ENCODE data around the gene OR9G4. TPM values are rescaled to one million over a fixed set of nuclear protein-coding genes. Genes with fewer than 3 reads are reported as not detected.

The OR9G4 gene
- total and polyA plus RNA-seq, 2 of the 4 experiments (the other 2 are of a cell fraction), result not detected

- H3K9me3 ChIP-seq (ENCODE audit: control insufficient read depth, insufficient read depth, low read length), result peaks cover 14% of the 10 kb centered on the region
- no peak overlapping the region for H2BK120ac ChIP-seq (ENCODE audit: low read depth, low read length)
- no peak overlapping the region for H3K56ac ChIP-seq (ENCODE audit: extremely low read depth, insufficient read depth, low read length)
- H3K4me3 ChIP-seq (ENCODE audit: insufficient read depth, low read depth, low read length), result no peak overlapping the region
- H2AK9ac ChIP-seq (replicated peaks; ENCODE audit: low read depth, low read length, poor library complexity), result no peak overlapping the region
- ChIA-PET CTCF (no interaction called here), POLR2A (ENCODE audit: unreplicated experiment) (no interaction called here)
- dilution Hi-C loops (cut with HindIII; ENCODE audit: low sequenced_read_pairs, unreplicated experiment), result no loop called here
- no peak overlapping the region for H2BK5ac ChIP-seq (ENCODE audit: low read depth, low read length, poor library complexity, severe bottlenecking)
- no peak overlapping the region for H2AK5ac ChIP-seq (ENCODE audit: low read depth, low read length)
- H3K23ac ChIP-seq (ENCODE audit: low read depth, low read length), result no peak overlapping the region
- no peak overlapping the region for H3K4me2 ChIP-seq (ENCODE audit: low read depth, low read length)
- H2BK15ac ChIP-seq (ENCODE audit: low read depth, low read length), result no peak overlapping the region
- in situ Hi-C loops (cut with MboI; ENCODE audit: low sequenced_read_pairs), result no loop called here
- no peaks in the 10 kb centered on the region for H3K27me3 ChIP-seq (ENCODE audit: control insufficient read depth, insufficient read depth, low read length)
- H2AFZ ChIP-seq (replicated peaks; ENCODE audit: low read length, poor library complexity), result no peak overlapping the region
- WGBS, 2 experiments (ENCODE audit: extremely low coverage in 2 of 2, insufficient read length in 1 of 2), result 47% methylated on average over 3 of the region's 8 CpGs; no CpG with 5 or more reads in 1 of the 2 experiments
- H4K91ac ChIP-seq (ENCODE audit: insufficient read depth, low read depth, low read length), result no peak overlapping the region
- no peak overlapping the region for H3K14ac ChIP-seq (replicated peaks; ENCODE audit: low read depth, low read length)
- no peaks in the 10 kb centered on the region for H3K36me3 ChIP-seq (ENCODE audit: control insufficient read depth, insufficient read depth, low read length)
- intact Hi-C loops (cut with micrococcal nuclease), result loop anchor here (2.0 kb wide), 1 partner anchor 24 kb away; no protein-coding TSS in a partner anchor
- no peak overlapping the region for H3K9ac ChIP-seq (ENCODE audit: low read depth, low read length)
- no peaks in the 10 kb centered on the region for H3K4me1 ChIP-seq (ENCODE audit: control insufficient read depth, insufficient read depth, low read length)
- TF ChIP-seq USF2 (IDR thresholded peaks at IDR 0.05; ENCODE audit: low read depth, low read length) (no peak), CEBPB (IDR thresholded peaks at IDR 0.05; ENCODE audit: low read depth, low read length) (no peak), RAD21 (IDR thresholded peaks at IDR 0.05; ENCODE audit: low read length) (no peak), MAFK (IDR thresholded peaks at IDR 0.05; ENCODE audit: low read depth, low read length) (no peak), MXI1 (IDR thresholded peaks at IDR 0.05; ENCODE audit: borderline replicate concordance, low read depth, low read length) (no peak), CTCF (conservative IDR thresholded peaks at IDR 0.05; ENCODE audit: low read depth, low read length) (no peak), ELK1 (IDR thresholded peaks at IDR 0.05; ENCODE audit: borderline replicate concordance, low read depth, low read length) (no peak), SMC3 (IDR thresholded peaks at IDR 0.05; ENCODE audit: low read depth, low read length) (no peak), CHD1 (IDR thresholded peaks at IDR 0.05; ENCODE audit: low read depth, low read length) (no peak)
- no peaks in the 10 kb centered on the region for H3K9me1 ChIP-seq (ENCODE audit: insufficient read depth, low read length)
- no peak overlapping the region for H3K18ac ChIP-seq (ENCODE audit: low read depth, low read length)
- no peak overlapping the region for H3K27ac ChIP-seq (ENCODE audit: insufficient read depth, low read length)
- no peak overlapping the region for H4K5ac ChIP-seq (ENCODE audit: low read depth, low read length)
- H2BK20ac ChIP-seq (ENCODE audit: low read depth, low read length), result no peak overlapping the region
- BruUV-seq (replicated peaks), result no TSS peak
- DNase-seq (no peak), ATAC-seq (ENCODE audit: low read depth) (no peak)
- no peak overlapping the region for H3K4ac ChIP-seq (ENCODE audit: low read depth, low read length)
- no peaks in the 10 kb centered on the region for H3K79me1 ChIP-seq (ENCODE audit: low read depth in 1 of 2, low read length in 2 of 2)
- H4K8ac ChIP-seq (ENCODE audit: low read depth in 2 of 2, low read length in 2 of 2), result no peak overlapping the region
- H4K20me1 ChIP-seq (ENCODE audit: insufficient read depth, low read length), result no peaks in the 10 kb centered on the region
Measured at GRCh38 chr11:56700914-56701485, 47.5 kb downstream of the OR9G4 start.

Measured in IMR-90 (cell line).